Measurements from ENCODE around the gene GPX7.

DNA sequence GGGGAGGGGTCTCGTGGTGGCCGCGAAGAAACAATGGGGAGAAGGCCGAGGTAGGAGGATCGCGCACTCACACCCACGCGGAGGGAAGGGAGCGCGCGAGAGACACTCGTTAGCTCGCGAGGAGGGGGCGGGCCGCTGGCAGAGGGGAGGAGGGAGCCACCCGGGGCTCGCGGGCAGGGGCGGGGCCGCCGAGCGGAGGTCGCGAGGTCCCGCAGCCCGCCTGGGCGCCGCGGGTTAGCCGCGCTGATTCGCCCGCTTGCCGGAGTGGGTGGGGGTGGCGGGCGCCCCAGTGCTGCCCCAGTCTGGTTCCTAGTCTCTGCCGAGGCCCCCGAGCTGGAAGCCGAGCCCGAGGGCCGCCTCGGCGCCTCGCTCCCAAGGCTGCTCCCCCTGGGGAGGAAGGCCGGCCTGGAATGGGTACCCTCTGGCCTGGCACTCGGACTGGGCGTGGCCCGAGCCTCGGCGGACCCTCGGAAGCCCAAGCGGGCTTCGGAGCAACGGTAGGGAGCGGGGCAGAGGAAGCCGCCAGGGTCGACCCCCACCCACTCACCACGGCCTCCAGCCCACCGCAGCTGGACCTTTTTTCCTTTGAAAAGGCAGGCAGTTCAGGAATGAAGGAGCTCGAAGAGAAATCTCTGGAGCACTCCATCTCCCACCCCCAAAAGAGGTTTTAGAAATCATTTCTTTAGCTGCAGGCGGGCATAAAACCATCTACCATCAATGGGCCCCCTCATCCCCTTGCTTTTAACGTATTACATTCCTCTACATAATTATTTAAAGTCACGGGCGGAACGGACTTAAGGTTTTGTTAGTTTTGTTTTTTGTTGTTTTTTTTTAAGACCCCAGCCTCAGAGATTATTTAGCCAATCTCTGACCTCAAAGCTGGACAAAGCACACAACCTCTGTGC is 48.6 kb upstream of the GPX7 start:
- TF ChIP-seq POLR2AphosphoS5 (IDR thresholded peaks at IDR 0.05; ENCODE audit: borderline replicate concordance, low read depth, low read length), result peak; percentile 81; the same call in 1 of the 2 replicates
- no peak for TF ChIP-seq EZH2 (IDR thresholded peaks at IDR 0.05)
